Activated CD4-positive, alpha-beta T cell treated with anti-CD3 and anti-CD28 coated beads, Interleukin-2, amount 10 ng/mL, durations not matched to agents 24 days and 14 days (primary cell): Measurements from ENCODE around the gene SH3RF1. TPM values are rescaled to one million over a fixed set of nuclear protein-coding genes. Genes with fewer than 3 reads are reported as not detected.
A peak's percentile ranks its signal among the peaks of the same experiment; 100 is the strongest.

Experiments
- DNase-seq: peaks from one replicate; pipeline ENCODE4 v3.0.0; 2022
- H3K27ac Mint-ChIP-seq: one replicate; pipeline ENCODE4 v1.8.0; 2022; ENCODE audit warnings: mild to moderate bottlenecking, mixed read lengths
- H3K27me3 Mint-ChIP-seq: one replicate; pipeline ENCODE4 v1.8.0; 2022; ENCODE audit warnings: mixed read lengths
- H3K36me3 Mint-ChIP-seq: one replicate; pipeline ENCODE4 v1.8.0; 2022; ENCODE audit warnings: low read depth, mild to moderate bottlenecking, mixed read lengths
- H3K4me1 Mint-ChIP-seq: one replicate; pipeline ENCODE4 v1.8.0; 2021; ENCODE audit warnings: mixed read lengths
- H3K4me3 Mint-ChIP-seq: one replicate; pipeline ENCODE4 v1.8.0; 2022; ENCODE audit warnings: mild to moderate bottlenecking, moderate library complexity, mixed read lengths
- H3K9me3 Mint-ChIP-seq: one replicate; pipeline ENCODE4 v1.8.0; 2021; ENCODE audit warnings: mixed read lengths
- intact Hi-C: fragments of 100-400 bp; cut with micrococcal nuclease; formaldehyde crosslinking; loops from one replicate; pipeline ENCODE4 v1.15.1; 2023
- total RNA-seq: library from RNA; stranded (reverse); gene quantifications from 2 replicates; pipeline ENCODE4 v1.2.3, GENCODE V29; 2022

SH3RF1 gene
- total RNA-seq, 1 donor from 2014 or later, result 0.68 TPM

DNA sequence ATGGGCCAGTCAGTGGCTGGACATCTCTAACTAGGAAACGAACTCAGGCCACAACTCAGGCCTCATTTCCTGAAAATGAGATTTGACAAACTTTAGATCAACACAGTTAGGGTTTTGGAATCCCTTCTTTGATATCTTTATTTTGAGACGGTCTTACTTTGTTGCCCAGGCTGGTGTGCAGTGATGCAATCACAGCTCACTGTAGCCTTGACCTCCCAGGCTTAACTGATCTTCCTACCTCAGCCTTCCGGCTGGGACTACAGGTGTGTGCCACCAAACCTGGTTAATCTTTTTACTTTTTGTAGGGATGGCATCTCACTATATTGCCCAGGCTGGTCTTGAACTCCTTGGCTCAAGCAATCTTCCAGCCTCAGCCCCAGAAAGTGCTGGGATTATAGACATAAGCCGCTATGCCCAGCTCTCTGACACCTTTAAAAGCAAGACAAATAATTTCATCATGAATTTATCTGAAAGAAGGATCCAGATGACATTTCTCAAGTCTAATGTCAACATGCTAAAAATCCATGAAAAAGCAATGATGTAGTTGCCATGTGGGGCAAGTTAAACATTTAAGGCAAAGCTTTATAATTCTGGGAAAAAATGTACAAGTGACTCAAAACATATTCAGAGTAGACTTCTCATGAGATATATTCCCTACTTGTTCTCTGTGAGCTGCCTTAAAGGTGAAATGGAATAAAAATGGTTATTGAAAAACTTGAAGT is 171.6 kb downstream of the SH3RF1 start:
- Mint-ChIP-seq H3K27ac (no peak overlapping the region), H3K4me1 (no peaks in the 10 kb centered on the region), H3K27me3 (peaks cover 2% of the 10 kb centered on the region), H3K9me3 (peaks cover 12% of the 10 kb centered on the region), H3K36me3 (no peaks in the 10 kb centered on the region), H3K4me3 (no peak overlapping the region)
- intact Hi-C loops, result no loop called here
- DNase-seq, result no peak

DNA sequence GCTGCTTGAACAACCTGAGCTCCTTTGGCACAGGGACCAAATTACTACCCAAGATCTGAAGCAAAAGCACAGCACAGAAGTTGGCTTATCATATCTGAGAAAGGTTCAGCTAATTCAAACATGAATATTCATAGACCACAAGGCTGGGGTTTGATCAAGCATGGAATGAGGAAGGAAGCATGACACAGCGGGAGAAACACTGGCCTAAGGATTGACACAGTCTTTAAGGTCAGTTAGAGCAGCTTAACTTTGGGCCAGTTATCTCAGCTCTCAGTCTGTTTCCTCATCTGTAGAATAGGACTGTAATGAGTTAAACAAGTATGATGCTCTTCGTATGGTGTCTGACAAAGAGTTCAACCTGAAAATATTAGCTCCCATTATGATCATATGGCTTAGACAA is 172.2 kb downstream of the SH3RF1 start:
- Mint-ChIP-seq H3K36me3 (no peaks in the 10 kb centered on the region), H3K4me1 (no peaks in the 10 kb centered on the region), H3K27me3 (no peaks in the 10 kb centered on the region), H3K4me3 (no peak overlapping the region), H3K27ac (no peak overlapping the region), H3K9me3 (peaks cover 12% of the 10 kb centered on the region)
- DNase-seq, result no peak
- intact Hi-C loops, result no loop called here

- Mint-ChIP-seq H3K4me1 (no peaks in the 10 kb centered on the region), H3K27me3 (no peaks in the 10 kb centered on the region), H3K9me3 (peaks cover 12% of the 10 kb centered on the region), H3K4me3 (no peak overlapping the region), H3K36me3 (no peaks in the 10 kb centered on the region), H3K27ac (no peak overlapping the region)
- intact Hi-C loops, result no loop called here
- no peak for DNase-seq
Observed at GRCh38 chr4:169098054-169098497, 172.7 kb downstream of the SH3RF1 start.

- Mint-ChIP-seq H3K27me3 (no peaks in the 10 kb centered on the region), H3K9me3 (peaks cover 12% of the 10 kb centered on the region), H3K27ac (no peak overlapping the region), H3K36me3 (no peaks in the 10 kb centered on the region), H3K4me3 (no peak overlapping the region), H3K4me1 (no peaks in the 10 kb centered on the region)
- no peak for DNase-seq
- intact Hi-C loops, result no loop called here
Observed at GRCh38 chr4:169096221-169096620, 174.5 kb downstream of the SH3RF1 start.

DNA sequence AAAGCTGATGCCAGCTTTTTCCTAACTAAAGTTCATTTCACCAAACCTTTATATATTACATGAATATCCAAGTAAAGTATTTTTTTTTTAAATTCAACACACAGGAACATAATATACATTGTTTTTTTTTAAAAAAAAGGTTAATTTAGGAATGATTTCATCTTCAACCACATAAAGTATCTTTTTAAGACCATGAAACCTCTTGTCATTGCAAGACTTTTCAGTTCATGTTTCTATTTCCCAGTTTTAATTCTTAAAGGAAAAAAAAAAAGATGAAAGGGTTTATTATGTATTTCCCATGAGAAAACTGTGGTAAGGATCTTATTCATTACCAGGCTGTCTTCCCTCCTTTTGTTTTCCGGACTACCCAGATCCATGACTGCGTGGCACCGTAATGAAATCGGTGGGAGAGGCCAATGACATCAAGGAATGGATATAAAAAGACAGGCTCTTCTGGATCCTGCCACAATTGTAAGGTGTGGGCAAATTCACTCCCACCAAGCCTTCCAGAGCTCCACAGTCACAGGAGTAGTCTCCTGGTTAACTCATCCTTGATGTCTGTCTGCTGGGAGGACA is 176.0 kb downstream of the SH3RF1 start:
- no peak overlapping the region for H3K4me3 Mint-ChIP-seq
- DNase-seq, result no peak
- no peaks in the 10 kb centered on the region for H3K4me1 Mint-ChIP-seq
- H3K9me3 Mint-ChIP-seq, result peaks cover 17% of the 10 kb centered on the region
- no peak overlapping the region for H3K27ac Mint-ChIP-seq
- no peaks in the 10 kb centered on the region for H3K36me3 Mint-ChIP-seq
- intact Hi-C loops, result no loop called here
- H3K27me3 Mint-ChIP-seq, result no peaks in the 10 kb centered on the region

- Mint-ChIP-seq H3K4me1 (no peaks in the 10 kb centered on the region), H3K27ac (no peak overlapping the region), H3K36me3 (no peaks in the 10 kb centered on the region), H3K9me3 (peaks cover 9% of the 10 kb centered on the region), H3K4me3 (no peak overlapping the region), H3K27me3 (no peaks in the 10 kb centered on the region)
- DNase-seq, result no peak
- intact Hi-C loops, result no loop called here
Observed at GRCh38 chr4:169092889-169093522, 177.8 kb downstream of the SH3RF1 start.

GRCh38 chr4:169090484-169091215 is 180.1 kb downstream of the SH3RF1 start:
- no peak overlapping the region for H3K27ac Mint-ChIP-seq
- intact Hi-C loops, result no loop called here
- peaks cover 5% of the 10 kb centered on the region for H3K9me3 Mint-ChIP-seq
- H3K4me3 Mint-ChIP-seq, result no peak overlapping the region
- no peak for DNase-seq
- no peaks in the 10 kb centered on the region for H3K27me3 Mint-ChIP-seq
- H3K4me1 Mint-ChIP-seq, result no peaks in the 10 kb centered on the region
- H3K36me3 Mint-ChIP-seq, result no peaks in the 10 kb centered on the region

DNA sequence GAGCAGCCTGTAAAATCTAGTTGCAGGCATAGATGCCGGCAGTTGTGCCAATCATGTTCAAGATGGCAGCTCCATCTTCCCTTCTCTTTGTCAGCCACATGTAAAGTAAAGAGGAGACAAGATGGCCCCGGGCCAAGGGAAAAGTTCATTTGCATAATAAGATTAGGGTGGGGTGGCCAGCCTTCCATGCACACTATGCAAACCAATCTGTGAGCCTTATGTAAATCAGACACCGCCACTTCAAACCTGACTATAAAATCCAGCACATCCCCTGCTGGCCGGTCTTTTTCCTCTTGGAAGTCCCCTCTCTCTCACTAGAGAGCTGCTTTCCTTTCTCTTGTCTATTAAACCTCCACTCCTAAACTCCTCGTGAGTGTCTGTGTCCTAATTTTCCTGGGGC is 181.8 kb downstream of the SH3RF1 start:
- no peaks in the 10 kb centered on the region for H3K4me1 Mint-ChIP-seq
- no peaks in the 10 kb centered on the region for H3K36me3 Mint-ChIP-seq
- DNase-seq, result no peak
- peaks cover 5% of the 10 kb centered on the region for H3K9me3 Mint-ChIP-seq
- intact Hi-C loops, result no loop called here
- H3K27me3 Mint-ChIP-seq, result no peaks in the 10 kb centered on the region
- H3K27ac Mint-ChIP-seq, result no peak overlapping the region
- no peak overlapping the region for H3K4me3 Mint-ChIP-seq

DNA sequence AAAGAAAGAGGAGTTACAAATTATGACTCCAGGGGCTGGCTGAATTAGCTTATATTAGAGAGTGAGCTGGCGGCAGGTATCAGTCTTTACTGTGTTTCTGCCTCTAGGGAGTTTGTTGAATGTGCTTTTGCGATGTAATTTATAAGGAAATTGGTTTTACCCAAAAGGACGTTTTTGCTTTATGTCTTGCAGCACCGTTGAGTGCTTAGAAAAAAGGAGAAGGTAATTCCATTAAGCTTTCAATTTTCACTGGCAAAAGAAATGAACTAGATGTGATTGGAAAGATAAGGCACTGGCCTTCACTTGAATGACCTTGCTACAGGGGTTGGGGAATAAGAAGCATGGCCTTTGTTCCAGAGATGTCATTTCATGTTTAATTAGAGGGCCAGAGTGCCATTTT is 185.8 kb downstream of the SH3RF1 start:
- Mint-ChIP-seq H3K27me3 (no peaks in the 10 kb centered on the region), H3K4me1 (peaks cover 3% of the 10 kb centered on the region), H3K9me3 (peaks cover 4% of the 10 kb centered on the region), H3K36me3 (no peaks in the 10 kb centered on the region), H3K27ac (no peak overlapping the region), H3K4me3 (no peak overlapping the region)
- intact Hi-C loops, result no loop called here
- no peak for DNase-seq

DNA sequence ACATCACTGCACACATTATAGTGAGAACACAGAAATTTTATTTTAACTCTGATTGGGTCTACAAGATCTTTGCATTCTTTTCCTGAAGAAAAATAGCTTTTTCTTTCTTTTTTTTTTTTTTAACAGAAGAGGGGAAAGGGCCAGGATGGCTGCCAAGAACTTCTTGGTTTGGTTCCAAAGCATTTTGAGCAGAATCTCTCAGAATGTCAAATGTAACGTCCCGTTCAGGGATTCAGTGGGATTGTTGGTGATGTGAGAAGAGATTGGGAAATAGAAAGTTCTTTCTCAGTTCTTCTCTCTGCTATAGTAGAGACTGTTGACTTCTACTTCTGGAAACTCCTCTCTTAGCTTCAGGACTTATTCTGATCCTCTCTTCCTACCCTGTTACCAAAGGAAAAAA is 189.8 kb downstream of the SH3RF1 start:
- H3K36me3 Mint-ChIP-seq, result no peaks in the 10 kb centered on the region
- no peak overlapping the region for H3K27ac Mint-ChIP-seq
- H3K4me3 Mint-ChIP-seq, result no peak overlapping the region
- intact Hi-C loops, result no loop called here
- peaks cover 8% of the 10 kb centered on the region for H3K4me1 Mint-ChIP-seq
- no peak for DNase-seq
- peaks cover 4% of the 10 kb centered on the region for H3K9me3 Mint-ChIP-seq
- no peaks in the 10 kb centered on the region for H3K27me3 Mint-ChIP-seq

DNA sequence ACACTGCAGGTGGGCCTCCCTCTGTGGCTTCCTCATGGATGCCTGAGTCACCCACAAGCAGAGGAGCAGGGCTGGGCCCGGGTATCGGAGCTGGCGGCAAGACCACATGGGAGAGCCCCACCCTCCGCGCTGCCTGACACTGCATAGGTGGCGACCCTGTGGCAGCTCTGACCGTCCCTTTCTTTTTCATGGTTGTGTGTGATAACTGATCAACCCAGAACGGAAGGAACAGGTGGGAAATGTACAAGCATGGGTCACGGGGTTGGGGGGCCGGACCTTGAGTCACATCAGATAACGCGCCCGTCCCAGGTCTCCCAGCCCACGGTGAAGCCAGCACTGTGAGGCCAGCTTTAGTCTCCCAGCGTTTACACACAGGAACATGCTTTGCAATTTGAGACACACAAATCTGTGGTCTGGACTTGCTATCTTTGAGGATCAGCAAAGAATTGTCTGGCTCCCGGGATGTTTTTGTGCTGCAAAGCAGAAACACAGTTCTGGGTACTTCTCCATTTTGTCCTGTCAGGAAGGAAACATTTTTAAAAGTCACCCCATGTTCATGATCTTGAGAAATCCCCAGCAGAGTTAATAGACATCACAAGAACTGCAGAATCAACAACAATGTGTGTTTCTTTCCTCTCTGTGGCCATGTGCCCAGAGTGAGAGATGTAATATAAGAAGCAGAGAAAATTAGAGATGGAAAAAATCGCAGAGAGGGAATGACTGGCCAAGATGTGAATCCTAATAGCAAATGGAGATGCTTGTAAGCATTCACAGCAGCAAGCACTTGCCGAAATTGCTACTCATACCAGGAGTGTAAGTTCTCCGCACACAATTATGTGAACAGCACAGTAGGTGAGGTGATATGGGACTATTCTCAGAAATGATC is 190.6 kb downstream of the SH3RF1 start:
- H3K4me3 Mint-ChIP-seq, result peak overlapping the region; percentile 18
- H3K9me3 Mint-ChIP-seq, result peaks cover 4% of the 10 kb centered on the region
- intact Hi-C loops, result no loop called here
- no peaks in the 10 kb centered on the region for H3K27me3 Mint-ChIP-seq
- no peaks in the 10 kb centered on the region for H3K36me3 Mint-ChIP-seq
- DNase-seq, result peak; percentile 55
- no peak overlapping the region for H3K27ac Mint-ChIP-seq
- H3K4me1 Mint-ChIP-seq, result peaks cover 8% of the 10 kb centered on the region

- intact Hi-C loops, result no loop called here
- DNase-seq, result no peak
- Mint-ChIP-seq H3K36me3 (no peaks in the 10 kb centered on the region), H3K4me3 (no peak overlapping the region), H3K4me1 (no peaks in the 10 kb centered on the region), H3K9me3 (no peaks in the 10 kb centered on the region), H3K27me3 (no peaks in the 10 kb centered on the region), H3K27ac (no peak overlapping the region)
Observed at GRCh38 chr4:169074117-169074516, 196.6 kb downstream of the SH3RF1 start.

DNA sequence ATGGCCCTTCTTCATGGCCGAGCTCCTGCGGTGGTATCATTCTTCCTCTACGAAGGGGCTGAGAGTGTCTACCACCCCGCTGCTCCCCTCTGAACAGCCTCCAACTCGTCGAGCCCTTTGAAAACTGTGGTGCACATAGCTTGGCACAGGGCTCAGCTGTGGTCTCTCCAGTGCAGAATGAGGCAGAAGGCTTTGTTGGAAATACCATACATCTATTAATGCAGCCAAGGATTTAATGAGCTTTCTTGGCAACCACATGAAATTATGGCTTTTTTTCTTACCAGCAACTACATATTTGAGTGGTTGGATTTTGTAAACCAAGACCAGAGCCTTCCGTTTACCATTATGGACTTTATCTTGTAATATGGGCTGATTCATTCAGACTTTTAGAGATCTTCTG is 199.0 kb downstream of the SH3RF1 start:
- Mint-ChIP-seq H3K9me3 (no peaks in the 10 kb centered on the region), H3K27me3 (no peaks in the 10 kb centered on the region), H3K4me1 (peaks cover 1% of the 10 kb centered on the region), H3K4me3 (no peak overlapping the region), H3K27ac (no peak overlapping the region), H3K36me3 (no peaks in the 10 kb centered on the region)
- intact Hi-C loops, result no loop called here
- no peak for DNase-seq
